GM18498 (cell line): ENCODE measurements around the gene CCND1.

Experiments used
- ATAC-seq: cut with Tn5 transposase; IDR thresholded peaks from one replicate; pipeline ENCODE4 v1.9.1; 2021; ENCODE audit warnings: mild to moderate bottlenecking, moderate library complexity; ENCODE audit not compliant: unreplicated experiment

Gene CCND1

DNA sequence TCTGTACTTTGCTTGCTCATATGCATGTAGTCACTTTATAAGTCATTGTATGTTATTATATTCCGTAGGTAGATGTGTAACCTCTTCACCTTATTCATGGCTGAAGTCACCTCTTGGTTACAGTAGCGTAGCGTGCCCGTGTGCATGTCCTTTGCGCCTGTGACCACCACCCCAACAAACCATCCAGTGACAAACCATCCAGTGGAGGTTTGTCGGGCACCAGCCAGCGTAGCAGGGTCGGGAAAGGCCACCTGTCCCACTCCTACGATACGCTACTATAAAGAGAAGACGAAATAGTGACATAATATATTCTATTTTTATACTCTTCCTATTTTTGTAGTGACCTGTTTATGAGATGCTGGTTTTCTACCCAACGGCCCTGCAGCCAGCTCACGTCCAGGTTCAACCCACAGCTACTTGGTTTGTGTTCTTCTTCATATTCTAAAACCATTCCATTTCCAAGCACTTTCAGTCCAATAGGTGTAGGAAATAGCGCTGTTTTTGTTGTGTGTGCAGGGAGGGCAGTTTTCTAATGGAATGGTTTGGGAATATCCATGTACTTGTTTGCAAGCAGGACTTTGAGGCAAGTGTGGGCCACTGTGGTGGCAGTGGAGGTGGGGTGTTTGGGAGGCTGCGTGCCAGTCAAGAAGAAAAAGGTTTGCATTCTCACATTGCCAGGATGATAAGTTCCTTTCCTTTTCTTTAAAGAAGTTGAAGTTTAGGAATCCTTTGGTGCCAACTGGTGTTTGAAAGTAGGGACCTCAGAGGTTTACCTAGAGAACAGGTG, 11.1 kb downstream of the CCND1 start:
- ATAC-seq: no peak

DNA sequence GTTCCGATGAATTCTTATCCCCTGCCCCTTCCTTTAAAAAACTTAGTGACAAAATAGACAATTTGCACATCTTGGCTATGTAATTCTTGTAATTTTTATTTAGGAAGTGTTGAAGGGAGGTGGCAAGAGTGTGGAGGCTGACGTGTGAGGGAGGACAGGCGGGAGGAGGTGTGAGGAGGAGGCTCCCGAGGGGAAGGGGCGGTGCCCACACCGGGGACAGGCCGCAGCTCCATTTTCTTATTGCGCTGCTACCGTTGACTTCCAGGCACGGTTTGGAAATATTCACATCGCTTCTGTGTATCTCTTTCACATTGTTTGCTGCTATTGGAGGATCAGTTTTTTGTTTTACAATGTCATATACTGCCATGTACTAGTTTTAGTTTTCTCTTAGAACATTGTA, 12.0 kb downstream of the CCND1 start:
- ATAC-seq: no peak

DNA sequence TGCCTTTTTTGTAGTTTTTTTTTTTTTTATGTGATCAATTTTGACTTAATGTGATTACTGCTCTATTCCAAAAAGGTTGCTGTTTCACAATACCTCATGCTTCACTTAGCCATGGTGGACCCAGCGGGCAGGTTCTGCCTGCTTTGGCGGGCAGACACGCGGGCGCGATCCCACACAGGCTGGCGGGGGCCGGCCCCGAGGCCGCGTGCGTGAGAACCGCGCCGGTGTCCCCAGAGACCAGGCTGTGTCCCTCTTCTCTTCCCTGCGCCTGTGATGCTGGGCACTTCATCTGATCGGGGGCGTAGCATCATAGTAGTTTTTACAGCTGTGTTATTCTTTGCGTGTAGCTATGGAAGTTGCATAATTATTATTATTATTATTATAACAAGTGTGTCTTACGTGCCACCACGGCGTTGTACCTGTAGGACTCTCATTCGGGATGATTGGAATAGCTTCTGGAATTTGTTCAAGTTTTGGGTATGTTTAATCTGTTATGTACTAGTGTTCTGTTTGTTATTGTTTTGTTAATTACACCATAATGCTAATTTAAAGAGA, 12.5 kb downstream of the CCND1 start:
- ATAC-seq: no peak

DNA sequence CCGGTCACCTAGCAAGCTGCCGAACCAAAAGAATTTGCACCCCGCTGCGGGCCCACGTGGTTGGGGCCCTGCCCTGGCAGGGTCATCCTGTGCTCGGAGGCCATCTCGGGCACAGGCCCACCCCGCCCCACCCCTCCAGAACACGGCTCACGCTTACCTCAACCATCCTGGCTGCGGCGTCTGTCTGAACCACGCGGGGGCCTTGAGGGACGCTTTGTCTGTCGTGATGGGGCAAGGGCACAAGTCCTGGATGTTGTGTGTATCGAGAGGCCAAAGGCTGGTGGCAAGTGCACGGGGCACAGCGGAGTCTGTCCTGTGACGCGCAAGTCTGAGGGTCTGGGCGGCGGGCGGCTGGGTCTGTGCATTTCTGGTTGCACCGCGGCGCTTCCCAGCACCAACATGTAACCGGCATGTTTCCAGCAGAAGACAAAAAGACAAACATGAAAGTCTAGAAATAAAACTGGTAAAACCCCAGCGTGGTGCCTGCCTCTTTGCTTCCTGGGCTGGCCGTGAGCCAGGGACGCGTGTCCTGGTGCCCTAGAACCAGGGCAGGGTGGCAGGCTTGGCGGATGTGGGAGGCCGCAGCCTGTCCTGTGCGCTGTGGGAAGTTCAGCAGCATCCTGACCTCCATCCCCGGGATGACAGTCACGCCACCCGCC, 13.2 kb downstream of the CCND1 start:
- ATAC-seq: no peak

DNA sequence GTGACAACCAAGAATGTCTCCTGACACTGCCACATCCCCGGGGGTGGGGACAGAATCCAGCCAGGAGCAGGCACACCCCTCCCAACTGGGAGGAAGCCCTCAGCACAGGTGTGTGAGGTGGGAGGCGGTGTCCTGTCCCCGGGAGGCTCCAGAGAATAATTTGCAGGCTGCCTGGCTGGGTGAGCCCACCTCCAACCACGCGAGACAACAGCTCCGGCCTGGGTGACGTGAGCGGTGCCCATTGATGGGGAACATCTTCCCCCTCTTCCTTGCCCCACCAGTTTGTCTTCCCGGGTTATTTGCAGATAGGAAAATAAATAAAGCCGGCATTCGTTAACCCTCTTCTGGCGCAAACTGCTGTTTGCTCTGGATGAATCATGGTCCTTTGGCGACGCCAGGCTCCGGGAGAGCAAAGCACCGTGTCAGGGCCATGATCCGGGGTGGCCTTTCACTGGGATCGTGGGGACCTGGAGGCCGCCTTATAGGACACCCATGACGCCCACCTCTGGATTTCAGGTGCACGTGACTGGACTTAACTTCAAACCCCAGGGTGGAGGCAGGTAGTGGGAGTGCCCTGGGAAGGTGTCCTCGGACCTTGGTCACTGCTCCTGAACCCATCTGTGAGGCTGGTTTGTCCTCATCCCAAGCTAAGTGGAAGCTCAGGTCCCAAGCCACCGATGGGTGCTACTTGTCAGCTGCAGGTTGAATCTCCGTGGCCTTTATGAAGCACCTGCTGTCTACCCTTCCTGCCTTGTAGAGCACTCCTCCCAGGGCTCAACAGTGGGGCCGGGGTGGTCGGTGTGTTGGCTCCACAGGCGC, 13.9 kb downstream of the CCND1 start:
- no peak for ATAC-seq

DNA sequence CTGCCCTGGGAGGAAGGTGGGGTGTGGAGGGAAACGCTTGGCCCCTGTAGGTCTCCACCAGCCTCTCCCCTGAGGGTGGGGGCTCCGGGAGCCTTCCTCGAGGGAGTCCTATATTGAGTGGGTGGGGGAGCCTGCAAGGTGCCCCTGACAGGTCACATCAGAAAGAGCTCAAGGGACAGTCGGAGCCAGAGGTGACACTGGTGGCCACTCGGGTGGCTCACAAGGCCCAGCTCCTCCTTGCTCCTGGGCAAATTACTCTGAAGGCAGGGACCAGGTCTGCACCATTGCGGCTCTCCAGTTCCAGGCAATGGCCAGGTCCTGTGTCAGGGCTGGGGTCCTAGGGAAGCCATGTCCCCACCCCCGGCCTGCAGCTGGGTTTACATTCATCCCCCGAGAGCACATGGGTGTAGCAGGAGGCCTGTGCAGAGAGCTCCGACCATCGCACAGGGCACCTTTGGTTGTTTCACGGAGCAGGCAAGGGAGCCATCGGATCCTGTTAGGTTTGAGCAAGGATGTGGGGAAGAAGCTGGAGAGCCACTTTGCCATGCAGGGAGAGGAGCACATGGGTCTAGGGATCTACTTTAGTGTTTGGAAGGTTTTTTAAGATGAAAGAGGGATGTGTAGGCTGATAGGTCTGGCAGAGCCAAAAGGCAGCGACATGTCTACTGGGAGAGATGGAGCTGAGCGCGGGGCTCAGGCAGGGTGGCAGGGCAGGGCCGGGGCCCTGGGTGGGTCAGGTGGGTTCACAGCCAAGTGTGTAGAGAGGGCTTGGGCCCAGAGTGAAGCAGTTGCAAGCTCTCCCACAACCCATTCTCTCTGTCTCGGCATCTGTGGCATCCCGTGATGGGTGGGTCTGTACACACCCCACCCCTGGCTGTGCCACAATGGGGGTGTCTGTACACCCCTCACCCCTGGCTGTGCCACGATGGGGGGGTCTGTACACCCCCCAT, 14.8 kb downstream of the CCND1 start:
- ATAC-seq: no peak

DNA sequence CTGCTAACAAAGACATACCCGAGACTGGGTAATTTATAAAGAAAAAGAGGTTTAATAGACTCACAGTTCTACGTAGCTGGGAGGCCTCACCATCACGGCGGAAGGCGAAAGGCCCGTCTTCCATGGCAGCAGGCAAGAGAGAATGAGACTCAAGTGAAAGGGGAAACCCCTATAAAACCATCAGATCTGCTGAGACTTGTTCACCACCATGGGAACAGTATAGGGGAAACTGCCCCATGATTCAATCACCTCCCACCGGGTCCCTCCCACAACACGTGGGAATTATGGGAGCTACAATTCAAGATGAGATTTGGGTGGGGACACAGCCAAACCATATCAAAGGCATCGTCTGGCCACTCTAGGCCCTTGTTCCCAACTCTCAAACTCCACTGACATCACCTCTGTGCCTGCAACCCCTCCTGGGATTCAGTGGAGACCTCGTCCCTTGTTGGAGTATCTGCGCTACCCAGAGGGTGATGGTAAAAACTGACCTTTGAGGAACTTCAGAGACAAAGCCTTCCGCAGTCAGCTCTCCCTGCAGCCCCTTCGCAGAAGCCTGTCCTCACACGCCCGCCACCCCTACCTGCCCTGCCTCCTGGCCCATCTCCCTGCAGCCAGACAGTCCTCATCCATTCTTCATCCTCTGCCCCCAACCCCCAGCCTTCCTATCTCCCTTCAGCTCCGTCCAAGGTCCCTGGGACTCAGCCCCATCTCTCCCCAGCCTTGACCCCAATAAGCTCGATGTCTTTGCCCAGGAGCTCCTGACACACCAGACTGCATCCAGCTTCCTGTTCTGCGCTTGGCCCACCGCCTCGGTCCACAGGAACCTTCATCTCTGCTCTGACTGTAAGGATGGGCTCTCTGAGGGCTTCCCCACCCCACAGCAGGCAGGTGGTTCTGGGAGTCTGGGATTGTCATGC, 15.8 kb downstream of the CCND1 start:
- no peak for ATAC-seq

DNA sequence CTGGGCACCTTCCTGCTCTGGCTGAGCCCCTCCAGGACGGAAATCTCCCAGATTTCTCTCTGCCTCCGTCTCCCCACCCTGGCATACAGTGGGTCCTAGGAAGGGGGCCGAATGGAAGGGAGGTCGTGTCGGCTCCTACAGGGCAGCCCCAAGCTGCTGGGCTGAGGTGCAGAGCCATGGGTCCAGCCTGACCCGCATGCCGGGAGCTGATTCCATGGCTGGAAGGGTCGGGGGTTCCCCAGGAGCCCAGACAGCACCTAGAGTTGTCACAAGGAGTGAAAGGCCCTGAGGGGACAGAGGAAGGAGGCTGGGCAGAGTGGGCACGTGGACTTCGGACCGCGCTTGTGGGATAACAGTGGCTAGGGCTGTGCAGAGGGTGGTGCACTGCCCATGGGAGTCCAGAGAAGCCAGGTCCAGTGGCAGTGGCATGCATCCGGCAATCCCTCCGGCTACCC, 16.5 kb downstream of the CCND1 start:
- ATAC-seq: no peak

DNA sequence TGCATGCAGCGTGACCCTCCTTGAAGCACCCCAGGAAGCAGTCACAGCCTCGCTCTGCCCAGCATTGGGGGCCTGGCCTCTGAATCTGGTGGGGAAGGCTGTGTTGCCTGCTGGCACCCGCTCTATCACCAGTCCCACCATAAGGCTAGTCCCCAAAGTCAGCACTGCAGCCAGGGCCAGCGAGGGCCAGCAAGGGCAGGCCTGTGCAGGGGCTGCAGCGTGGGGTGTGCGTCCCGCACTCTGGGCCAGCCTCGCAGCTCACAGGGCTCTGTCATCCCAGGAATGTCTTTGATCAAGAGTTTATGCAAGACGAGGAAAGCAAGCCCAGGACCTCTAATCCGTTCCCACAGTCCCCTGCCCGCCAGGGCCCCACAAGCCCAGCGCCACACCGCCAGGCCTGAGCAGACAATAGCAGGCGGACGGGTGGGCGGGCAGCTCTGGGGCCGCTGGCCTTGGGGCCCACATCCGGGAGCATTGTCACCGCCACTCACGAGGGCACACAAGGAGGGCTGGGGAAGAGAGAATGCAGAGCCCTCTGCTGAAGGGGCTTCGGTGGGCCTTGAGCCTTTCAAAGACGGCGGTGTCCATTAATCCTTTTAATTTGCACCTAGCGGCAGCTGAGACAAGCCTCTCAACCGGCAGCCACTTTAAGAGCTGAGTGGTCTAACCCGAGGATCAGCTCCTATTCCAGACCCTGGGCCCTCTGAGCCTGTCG, 17.1 kb downstream of the CCND1 start:
- no peak for ATAC-seq

DNA sequence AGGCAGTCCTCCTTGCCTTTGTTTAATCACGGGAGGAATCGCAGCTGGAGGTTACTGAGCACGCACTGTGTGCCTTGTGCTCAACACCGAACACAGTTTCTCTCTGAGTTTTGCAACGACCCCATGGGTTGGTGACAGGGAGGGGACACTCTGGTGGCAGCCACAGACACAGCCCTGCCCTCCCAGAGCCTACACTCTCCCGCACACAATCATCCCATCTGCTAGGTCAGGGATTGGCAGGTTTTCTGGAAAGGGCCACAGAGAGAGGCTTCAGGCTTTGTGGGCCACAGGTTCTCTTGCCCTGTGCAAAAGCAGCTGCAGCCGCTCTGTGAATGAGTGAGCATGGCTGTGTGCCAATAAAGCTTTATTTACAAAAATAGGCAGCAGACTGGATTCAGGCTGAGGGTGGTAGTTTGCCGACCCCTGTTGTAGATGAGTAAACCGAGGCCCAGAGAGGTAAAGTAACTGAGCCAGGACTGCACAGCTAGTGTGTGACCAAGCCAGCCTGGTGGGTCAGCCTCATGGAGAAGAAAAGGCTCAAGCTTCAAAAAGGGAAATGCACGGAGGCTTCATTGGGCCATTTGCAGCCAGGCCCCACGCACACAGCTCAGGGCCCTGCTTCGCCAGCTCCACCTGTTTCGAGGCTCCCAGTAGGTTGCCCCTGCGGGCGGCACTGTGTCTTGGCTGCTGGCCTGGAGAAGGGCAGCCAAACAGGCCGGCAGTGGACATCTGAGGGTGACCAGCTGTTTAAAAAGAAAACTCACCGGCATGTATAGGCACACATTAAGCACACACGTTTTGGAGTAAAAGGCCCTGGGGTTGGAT, 17.9 kb downstream of the CCND1 start:
- ATAC-seq: no peak

DNA sequence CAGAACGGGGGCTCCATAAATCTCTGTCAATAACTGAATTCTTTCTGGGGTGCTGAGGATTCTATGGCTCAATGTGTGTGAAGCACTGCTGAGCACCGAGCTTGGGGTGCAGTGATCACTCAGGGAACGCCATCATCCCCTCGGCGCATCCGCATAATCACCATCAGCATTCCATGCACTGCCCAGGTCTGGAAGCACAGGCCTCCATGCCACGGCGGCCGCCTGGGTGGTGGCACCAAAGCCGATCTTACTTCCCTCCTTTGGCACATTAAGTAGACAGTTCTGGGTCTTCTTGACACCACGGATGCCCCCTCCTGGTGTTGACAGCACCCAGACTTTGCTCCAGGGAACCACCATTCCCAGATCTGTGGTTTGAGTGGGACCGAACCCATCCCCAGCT, 18.6 kb downstream of the CCND1 start:
- ATAC-seq: no peak

DNA sequence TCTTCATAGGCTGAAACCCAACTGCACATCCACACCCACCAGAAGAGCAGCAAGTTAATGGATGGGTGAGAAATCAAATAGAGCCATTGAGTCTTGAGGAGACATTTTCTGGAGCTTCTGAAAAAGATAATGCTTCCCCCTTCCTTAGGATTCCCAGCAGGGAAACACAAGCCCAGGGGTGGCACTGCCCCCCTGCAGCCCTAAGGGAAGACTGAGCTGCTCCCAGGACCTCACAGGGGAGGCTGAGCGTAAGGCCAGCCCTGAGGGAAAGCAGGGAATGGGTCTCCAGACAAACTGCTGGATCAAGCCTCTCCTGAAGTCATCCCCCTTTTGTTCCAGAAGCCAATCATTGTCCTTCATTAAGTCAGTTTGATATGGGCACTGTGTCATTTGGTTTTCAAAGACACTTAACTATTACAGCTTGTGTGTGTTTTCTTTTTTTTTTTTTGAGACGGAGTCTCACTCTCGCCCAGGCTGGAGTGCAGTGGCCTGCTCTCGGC, 19.1 kb downstream of the CCND1 start:
- ATAC-seq: no peak

DNA sequence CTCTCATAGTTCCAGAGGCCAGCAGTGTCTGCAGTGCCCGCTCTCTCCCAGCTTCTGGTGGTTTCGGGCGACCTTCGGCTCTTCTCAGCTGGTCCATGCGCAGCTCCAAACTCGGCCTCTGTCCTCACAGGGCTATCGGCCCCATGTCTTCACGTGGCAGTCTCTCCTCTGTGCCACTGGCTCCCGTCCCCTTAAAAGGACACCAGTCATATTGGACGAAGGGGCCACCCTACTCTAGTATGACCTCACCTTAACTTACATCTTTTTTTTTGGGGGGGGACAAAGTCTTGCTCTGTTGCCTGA, 20.4 kb downstream of the CCND1 start:
- no peak for ATAC-seq

DNA sequence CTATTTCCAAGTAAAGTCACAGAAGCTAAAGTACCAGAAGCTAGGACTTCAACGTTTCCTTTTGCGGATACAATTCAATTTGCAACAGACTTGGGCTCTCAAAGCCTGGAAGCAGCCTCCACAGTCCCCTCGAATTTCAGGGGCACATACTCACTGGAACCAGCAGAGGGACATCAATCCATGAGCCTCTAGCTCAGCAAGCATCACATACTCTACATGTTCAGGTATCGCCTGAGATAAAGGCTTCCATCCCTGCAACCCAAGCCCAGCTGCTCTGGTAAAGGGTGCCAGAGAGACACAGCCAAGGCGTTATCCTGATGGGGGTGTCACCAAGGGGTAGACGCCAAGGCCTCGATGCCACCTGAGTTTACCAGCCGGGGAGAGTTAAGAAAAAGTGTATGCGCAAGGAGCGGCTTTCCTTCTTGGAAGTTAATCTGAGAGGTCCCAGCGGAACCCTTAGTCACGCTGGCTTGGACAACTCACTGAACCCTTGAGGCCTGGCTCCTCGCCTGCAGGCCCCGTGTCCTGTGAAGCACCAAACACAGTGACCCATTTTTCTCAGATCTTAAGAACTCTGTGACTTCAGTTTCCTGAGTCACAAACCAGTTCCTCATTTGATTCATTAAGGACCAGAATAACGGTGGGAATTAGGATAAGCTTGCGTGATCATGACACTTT, 21.2 kb downstream of the CCND1 start:
- no peak for ATAC-seq

DNA sequence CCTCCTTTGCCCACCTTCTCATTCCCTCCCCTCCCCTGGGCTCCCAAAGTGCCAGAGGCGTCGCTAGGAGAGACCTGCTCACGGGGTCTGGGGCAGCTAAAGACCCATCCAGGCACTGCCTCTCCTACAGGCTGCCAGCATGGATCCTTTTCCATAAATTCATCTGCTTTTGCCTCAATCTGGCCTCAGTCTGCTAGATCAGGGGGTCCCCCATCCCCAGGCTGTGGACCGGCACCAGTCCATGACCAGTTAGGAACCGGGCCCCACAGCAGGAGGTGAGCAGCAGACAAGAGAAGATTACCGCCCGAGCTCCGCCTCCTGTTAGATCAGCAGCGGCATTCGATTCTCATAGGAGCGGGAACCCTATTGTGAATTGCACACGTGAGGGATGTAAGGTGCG, 21.9 kb downstream of the CCND1 start:
- ATAC-seq: no peak

DNA sequence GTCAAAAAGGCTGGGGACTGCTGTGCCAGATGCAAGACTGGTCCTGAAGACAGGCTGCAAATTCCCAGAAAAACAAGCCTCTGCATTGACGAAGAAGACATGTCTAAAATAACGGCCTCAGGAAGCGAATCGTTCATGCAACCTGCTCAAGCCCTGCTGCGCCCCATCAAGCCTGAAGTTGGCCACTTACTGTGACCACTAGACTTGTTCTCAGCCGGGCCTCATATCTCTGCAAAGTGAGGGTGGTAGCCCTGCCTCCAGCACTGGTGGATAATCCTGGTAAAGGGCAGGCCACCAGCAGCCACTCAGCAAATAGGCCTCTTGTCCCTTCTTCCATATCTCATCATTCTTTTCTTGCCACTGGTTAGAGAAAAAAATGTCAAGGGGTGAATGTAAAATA, 22.4 kb downstream of the CCND1 start:
- no peak for ATAC-seq

DNA sequence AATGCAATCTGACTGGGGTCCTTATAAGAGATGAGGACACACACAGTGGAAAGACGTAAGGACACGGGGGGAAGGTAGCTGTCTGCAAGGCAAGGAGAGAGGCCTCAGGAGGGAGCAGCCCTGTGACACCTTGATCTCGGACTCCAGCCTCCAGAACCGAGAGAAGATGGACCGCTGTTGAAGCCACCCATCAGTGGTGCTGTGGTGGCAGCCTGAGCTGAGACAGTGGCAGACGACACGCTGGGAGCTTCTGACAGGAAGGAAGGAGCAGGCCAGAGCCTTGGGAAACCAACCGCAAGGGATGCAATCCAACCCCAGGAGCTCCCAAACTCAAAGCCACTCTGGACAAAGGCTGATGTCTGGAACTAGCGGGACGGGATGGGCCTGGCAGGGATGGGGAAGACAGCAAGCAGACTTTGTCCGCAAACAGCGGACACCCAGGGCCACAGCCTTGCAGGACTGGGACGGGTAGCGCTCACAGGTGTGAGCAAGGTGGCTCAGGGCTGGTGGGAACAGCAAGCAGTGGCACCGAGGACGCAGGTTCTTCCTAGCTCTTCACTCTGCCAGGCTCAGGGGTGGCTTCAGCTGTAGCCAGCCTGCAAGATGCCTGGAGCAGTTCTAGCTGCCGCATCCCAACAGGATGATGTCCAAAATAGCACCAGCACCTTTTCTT, 23.3 kb downstream of the CCND1 start:
- no peak for ATAC-seq
